Muscle of arm (tissue), 12 donors: ENCODE measurements around the gene UBA1. TPM values are rescaled to one million over a fixed set of nuclear protein-coding genes. Genes with fewer than 3 reads are reported as not detected.

Source experiments
- DNase-seq: peaks from one replicate; pipeline ENCODE4 v3.0.0-alpha.2; 2013
- polyA plus RNA-seq, 12 donors: library from polyadenylated mRNA; unstranded; fragments of 120-200 nt; gene quantifications; one replicate each; pipeline ENCODE4 v1.2.1, GENCODE V29; 2013; ENCODE audit not compliant: insufficient read length in 12 of 12

Gene UBA1
- polyA plus RNA-seq, 12 donors = 106 to 174 (median 130) TPM; not detected in 1

DNA sequence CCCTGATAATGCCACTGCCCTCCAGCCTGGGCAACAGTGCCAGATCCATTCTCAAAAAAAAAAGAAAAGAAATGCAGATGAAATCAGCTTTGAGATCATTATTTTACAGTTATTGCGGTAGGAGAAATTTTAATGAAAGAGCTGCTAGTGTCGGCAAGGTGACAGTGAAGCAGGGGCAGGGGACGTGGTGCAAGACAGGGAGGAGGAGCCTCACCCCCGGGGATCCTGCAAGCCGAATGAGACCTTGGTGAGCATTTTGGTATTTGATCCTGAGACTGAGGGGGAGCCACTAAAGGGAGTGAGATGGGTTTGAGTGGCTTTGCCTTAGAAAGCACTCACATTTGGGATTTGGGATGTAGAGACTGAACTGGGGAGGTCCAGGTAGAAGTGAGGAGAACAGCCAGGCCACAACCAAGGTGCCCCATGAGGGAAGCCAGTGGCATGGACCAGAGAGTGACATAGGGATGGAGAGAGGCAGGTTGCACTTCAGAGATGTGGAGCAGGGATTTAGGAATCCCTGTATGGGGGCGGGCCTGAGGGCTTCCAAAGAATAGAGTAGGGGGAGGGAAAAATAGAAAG, 25.0 kb upstream of the UBA1 start:
- no peak for DNase-seq

- DNase-seq = no peak
Observed at GRCh38 chrX:47169273-47169672, 24.4 kb upstream of the UBA1 start.

GRCh38 chrX:47169726-47170515, 23.7 kb upstream of the UBA1 start:
- no peak for DNase-seq

- DNase-seq = no peak
Observed at GRCh38 chrX:47170861-47171692, 22.6 kb upstream of the UBA1 start.

DNA sequence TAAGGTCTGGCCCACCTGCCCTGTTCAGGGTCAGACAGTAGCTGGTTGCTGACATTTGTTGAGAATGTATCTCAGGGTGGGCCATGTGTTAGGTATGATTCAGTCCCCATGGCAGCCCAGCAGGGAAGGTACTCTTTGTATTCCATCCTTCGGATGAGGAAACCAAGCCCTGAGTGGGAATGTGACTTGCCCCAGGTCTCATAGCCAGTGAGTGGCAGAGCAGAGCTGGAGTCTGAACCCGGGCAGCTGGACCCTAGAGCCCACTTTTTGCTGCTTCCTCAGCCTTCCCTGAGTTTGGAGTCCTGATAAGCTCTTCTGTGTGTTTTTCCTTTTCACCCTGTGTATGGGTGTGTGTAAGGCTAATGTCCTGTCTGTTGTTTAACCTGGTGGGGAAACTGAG, 21.6 kb upstream of the UBA1 start:
- DNase-seq = no peak

DNA sequence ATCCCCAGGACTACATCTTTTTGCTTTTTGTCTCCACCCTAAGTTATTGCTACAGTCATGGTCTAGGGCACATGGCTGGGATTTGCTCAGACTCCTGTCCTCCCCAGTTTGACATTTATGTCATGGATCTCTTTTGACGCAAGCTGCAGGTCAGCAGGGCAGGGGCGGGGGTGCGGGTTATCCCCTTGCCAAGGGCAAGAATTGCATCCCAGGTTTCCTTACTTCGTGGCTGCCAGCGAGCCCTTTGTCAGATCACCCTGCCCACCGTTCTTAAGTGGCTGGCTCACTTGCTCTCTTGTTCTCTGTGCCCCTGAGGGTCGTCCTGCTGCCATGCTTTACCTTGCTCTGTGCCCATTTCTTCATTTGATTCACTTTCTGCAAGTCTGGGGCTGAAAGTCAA, 21.1 kb upstream of the UBA1 start:
- no peak for DNase-seq

GRCh38 chrX:47172971-47173792, 20.4 kb upstream of the UBA1 start:
- DNase-seq = no peak

DNA sequence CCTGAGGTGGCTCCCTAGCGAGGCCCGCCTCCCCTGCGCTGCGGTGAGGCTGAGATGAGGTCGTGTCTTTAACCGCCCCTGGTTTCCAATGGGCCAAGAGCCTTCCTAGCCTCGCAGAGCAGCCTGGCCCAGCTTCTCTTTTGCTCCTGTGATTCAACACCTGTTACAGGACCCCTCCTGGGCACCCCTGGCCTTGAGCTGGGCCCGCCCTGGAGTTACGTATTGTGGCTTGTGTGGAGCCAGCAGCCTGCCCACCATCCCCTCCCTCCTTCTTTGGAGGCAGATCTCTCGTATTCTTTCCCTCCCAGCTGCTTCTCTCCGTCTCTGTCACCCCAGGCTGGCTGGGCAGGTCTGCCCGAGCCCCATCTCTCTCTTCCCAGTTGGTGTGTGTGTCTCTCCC, 19.3 kb upstream of the UBA1 start:
- DNase-seq = no peak

- DNase-seq = no peak
Observed at GRCh38 chrX:47174846-47175587, 18.6 kb upstream of the UBA1 start.

DNA sequence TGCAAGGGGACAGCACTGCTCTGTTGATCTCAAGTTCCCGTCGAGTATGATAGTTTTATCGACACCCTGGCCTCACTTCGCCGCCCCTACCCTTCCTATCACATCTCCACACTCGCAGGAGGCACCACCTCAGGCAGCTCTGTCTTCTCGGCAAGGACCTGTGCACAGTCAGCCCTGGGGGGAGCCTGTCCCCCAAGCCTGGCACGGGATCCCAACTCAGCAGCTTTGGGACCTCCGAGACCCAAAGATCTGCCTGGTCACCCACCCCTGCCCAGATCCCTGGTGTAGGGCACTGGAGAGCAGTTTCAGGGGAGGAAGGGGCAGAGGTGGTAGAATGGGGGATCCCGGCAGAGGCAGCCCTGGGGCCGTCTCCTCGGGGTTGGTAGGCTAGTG, 18.0 kb upstream of the UBA1 start:
- no peak for DNase-seq

DNA sequence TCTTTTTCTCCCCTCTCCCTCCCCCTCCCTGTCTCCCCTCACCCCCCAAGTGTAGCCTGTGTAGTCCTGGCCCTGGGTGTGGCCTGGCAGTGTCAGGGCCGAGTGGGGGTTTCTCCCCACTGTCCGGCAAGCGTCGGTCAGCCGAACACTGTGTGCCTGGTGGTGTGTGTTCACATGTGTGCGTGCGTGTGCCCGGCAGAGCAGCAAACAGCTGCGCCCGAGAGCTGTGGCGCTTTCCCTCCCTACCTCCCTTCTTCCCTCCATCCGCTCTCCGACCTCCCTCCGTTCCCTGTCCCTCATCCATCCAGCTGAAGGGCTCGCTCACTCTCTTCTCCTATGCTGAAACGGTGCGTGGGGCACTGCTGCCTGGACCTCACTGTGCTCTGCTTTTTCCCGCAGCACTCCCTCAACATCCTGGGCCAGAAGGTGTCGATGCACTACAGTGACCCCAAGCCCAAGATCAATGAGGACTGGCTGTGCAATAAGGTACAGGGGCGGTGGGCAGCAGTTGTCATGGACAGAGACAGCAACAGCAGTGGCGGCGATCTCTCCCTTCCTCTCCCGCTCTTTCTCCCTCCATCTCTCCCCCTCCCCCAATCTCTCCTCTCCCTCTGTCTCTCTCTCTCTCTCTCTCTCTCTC, 17.4 kb upstream of the UBA1 start:
- DNase-seq = no peak

- DNase-seq = no peak
Observed at GRCh38 chrX:47177079-47177478, 16.6 kb upstream of the UBA1 start.

DNA sequence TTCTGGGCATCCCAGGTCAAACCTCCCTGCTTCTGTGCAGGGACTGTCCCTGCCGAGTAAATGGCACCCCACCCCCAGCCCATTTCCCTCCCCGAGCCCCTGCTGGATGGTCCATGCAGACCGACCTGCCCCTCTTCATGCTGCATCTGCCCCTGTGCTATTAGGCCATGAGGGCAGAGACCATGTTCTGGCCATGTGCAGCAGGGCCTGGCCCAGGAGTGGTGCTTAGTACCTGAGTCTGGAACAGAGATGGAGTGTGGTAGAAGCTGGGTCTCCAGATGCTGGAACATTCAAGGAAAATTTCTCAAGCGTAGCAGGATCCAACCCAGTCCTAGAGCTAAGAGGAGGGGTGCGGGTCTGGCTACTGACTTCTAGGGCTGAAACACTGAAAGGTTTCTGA, 15.3 kb upstream of the UBA1 start:
- DNase-seq = no peak

DNA sequence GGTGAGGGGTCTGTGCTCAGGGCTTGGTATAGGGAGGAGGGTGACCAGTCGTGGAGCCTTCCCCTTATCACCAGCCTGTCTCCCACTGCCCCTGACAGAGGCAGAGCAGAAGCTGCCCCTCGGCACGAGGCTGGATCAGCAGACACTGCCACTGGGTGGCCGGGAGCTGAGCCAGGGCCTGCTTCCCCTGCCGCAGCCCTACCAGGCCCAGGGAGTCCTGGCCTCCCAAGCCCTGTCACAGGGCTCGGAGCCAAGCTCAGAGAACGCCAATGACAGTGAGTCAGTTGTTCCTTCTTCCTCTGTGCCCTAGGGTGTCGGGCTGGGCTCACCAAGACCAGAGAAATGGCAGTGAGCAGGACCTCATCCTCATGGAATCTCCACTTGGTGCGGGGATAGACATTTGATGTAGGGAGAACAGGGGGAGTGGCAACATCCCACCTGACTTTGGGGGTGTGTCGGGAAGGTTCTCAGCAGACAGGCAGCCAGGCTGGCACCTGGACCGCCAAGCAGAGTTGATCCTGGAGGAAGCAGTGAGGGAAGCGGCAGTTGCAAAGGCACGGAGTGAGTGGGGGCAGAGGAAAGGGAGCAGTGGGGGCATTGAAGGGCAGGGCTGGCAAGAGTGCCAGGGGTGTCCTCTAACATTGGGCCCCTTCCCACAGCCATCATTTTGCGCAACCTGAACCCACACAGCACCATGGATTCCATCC, 14.3 kb upstream of the UBA1 start:
- no peak for DNase-seq

DNA sequence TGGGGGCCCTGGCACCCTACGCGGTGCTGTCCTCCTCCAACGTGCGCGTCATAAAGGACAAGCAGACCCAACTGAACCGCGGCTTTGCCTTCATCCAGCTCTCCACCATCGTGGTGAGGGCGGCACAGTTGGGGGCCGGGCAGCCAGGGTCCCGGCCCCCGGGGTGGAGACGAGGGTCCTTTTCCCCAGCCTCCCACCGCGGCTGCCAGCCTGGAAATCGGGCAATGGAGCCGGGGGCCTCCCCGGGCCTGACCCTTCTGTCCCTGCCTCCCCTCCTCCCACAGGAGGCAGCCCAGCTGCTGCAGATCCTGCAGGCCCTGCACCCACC, 13.7 kb upstream of the UBA1 start:
- no peak for DNase-seq

DNA sequence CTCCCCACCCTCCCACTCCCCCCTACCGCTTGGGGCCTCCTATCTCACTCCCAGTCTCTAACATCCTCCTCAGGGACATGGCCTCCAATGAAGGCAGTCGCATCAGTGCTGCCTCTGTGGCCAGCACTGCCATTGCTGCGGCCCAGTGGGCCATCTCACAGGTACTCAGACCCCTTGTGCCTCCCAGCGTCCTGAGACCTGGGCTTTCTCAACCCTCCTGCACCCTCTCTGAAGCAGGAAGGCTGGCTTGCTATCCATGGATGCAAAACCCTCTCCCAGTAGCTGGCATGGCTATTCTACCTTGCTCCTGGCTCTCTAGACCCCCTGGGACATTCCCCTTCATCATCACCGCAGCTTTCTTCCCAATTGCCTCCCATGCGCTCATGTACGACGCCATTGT, 13.3 kb upstream of the UBA1 start:
- DNase-seq = no peak

- DNase-seq = no peak
Observed at GRCh38 chrX:47181301-47181700, 12.3 kb upstream of the UBA1 start.

GRCh38 chrX:47182106-47182700, 11.4 kb upstream of the UBA1 start:
- no peak for DNase-seq

GRCh38 chrX:47184486-47184885, 9.1 kb upstream of the UBA1 start:
- DNase-seq = no peak

GRCh38 chrX:47185241-47185640, 8.4 kb upstream of the UBA1 start:
- DNase-seq = no peak
